ENCODE results near the gene PLTP. TPM values are rescaled to one million over a fixed set of nuclear protein-coding genes. Genes with fewer than 3 reads are reported as not detected.

Gene PLTP
- total and polyA plus RNA-seq, 2 of the 13 experiments (the other 11 are each of a cell fraction or from before 2014, with no cell fraction given), result 16.9 to 28.6 TPM

DNA sequence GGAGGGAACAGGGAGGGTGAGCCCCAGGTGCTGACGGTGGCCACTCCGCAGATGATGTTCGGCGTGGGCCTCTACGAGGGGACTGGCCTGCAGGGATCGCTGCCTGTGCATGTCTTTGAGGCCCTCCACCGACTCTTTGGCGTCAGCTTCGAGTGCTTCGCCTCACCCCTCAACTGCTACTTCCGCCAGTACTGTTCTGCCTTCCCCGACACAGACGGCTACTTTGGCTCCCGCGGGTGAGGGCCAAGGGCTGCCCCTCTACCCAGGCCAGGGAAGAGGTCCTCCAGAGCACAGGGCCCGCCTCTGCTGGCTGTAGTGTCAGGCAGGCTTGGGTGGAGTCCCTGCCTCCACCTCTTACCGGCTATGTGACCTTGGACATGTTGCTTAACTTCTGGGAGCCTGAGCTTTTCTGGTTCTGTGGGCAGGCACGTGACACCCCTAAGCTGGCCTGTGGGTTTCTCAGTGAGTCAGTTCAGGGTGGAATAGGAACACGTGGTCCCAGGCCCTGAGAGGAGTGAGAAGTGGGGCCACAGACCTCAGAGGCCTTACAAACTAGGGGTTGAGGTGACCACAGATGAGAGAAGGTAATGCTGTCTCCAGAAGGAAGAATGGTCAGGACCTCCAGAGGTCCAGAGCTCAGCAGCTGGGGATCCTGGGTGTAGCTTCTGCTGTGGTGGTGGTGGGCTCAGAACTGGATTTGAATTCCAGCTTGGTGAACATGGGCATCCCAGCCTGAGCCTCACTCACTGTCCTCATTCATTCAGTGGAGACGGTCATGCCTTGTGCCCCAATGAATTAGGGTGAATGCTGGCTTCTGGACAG, 34.4 kb upstream of the PLTP start (continued):
- TF ChIP-seq, protein P1, sequence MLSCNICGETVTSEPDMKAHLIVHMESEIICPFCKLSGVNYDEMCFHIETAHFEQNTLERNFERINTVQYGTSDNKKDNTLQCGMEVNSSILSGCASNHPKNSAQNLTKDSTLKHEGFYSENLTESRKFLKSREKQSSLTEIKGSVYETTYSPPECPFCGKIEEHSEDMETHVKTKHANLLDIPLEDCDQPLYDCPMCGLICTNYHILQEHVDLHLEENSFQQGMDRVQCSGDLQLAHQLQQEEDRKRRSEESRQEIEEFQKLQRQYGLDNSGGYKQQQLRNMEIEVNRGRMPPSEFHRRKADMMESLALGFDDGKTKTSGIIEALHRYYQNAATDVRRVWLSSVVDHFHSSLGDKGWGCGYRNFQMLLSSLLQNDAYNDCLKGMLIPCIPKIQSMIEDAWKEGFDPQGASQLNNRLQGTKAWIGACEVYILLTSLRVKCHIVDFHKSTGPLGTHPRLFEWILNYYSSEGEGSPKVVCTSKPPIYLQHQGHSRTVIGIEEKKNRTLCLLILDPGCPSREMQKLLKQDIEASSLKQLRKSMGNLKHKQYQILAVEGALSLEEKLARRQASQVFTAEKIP (CRISPR knock-in tag; IDR thresholded peaks at IDR 0.05; ENCODE audit: borderline replicate concordance), result 0 out of 2 replicates have a peak, but pooled peaks have one; percentile 8
- TF ChIP-seq NR2F1 (CRISPR knock-in tag; IDR thresholded peaks at IDR 0.05) (peak; percentile 44 to 49; a peak in 2 of 4 replicates), ZNF296 (CRISPR knock-in tag; conservative IDR thresholded peaks at IDR 0.05) (peak; percentile 55; the same call in 1 of the 2 replicates), MED8 (CRISPR knock-in tag; IDR thresholded peaks at IDR 0.05; ENCODE audit: insufficient replicate concordance) (peak; percentile 95), ZSCAN22 (CRISPR knock-in tag; IDR thresholded peaks at IDR 0.05) (peak; percentile 73; the same call in 1 of the 2 replicates), ZNF446 (CRISPR knock-in tag; IDR thresholded peaks at IDR 0.05) (0 out of 2 replicates have a peak, but pooled peaks have one; percentile 24), MBNL3 (CRISPR knock-in tag; conservative IDR thresholded peaks at IDR 0.05) (no peak), ZNF777 (CRISPR knock-in tag; IDR thresholded peaks at IDR 0.05) (peak; percentile 36; the same call in 1 of the 2 replicates), RFX1 (IDR thresholded peaks at IDR 0.05) (no peak), PAWR (CRISPR knock-in tag; IDR thresholded peaks at IDR 0.05; ENCODE audit: borderline replicate concordance) (no peak), ZMAT3 (CRISPR knock-in tag; conservative IDR thresholded peaks at IDR 0.05) (peak; percentile 78; the same call in 1 of the 2 replicates), ZFYVE20 (CRISPR knock-in tag; IDR thresholded peaks at IDR 0.05; ENCODE audit: borderline replicate concordance, low read depth) (0 out of 2 replicates have a peak, but pooled peaks have one; percentile 51), ZBTB7A (CRISPR knock-in tag; IDR thresholded peaks at IDR 0.05) (peak; percentile 51; the same call in 1 of the 2 replicates), ZMYM3 (CRISPR knock-in tag; IDR thresholded peaks at IDR 0.05) (peak; percentile 39), SAFB2 (CRISPR knock-in tag; IDR thresholded peaks at IDR 0.05; ENCODE audit: borderline replicate concordance, low read depth) (no peak; the same call in 1 of the 2 replicates), ZNF589 (CRISPR knock-in tag; conservative IDR thresholded peaks at IDR 0.05) (no peak), JUN (CRISPR knock-in tag; IDR thresholded peaks at IDR 0.05) (no peak), XRCC5 (optimal IDR thresholded peaks at IDR 0.05; ENCODE audit: low read length) (peak; percentile 50), KMT2A (CRISPR knock-in tag; IDR thresholded peaks at IDR 0.05) (no peak; the same call in 1 of the 2 replicates), SIX1 (CRISPR knock-in tag; IDR thresholded peaks at IDR 0.05; ENCODE audit: borderline replicate concordance) (peak; percentile 52; the same call in 1 of the 2 replicates), ZNF776 (CRISPR knock-in tag; IDR thresholded peaks at IDR 0.05) (peak; percentile 79), ZNF674 (CRISPR knock-in tag; IDR thresholded peaks at IDR 0.05; ENCODE audit: low read depth) (no peak)
- TF ChIP-seq, protein P2, sequence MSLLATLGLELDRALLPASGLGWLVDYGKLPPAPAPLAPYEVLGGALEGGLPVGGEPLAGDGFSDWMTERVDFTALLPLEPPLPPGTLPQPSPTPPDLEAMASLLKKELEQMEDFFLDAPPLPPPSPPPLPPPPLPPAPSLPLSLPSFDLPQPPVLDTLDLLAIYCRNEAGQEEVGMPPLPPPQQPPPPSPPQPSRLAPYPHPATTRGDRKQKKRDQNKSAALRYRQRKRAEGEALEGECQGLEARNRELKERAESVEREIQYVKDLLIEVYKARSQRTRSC (CRISPR knock-in tag; IDR thresholded peaks at IDR 0.05; ENCODE audit: low read depth), result 0 out of 2 replicates have a peak, but pooled peaks have one; percentile 56
- TF ChIP-seq, protein P3, sequence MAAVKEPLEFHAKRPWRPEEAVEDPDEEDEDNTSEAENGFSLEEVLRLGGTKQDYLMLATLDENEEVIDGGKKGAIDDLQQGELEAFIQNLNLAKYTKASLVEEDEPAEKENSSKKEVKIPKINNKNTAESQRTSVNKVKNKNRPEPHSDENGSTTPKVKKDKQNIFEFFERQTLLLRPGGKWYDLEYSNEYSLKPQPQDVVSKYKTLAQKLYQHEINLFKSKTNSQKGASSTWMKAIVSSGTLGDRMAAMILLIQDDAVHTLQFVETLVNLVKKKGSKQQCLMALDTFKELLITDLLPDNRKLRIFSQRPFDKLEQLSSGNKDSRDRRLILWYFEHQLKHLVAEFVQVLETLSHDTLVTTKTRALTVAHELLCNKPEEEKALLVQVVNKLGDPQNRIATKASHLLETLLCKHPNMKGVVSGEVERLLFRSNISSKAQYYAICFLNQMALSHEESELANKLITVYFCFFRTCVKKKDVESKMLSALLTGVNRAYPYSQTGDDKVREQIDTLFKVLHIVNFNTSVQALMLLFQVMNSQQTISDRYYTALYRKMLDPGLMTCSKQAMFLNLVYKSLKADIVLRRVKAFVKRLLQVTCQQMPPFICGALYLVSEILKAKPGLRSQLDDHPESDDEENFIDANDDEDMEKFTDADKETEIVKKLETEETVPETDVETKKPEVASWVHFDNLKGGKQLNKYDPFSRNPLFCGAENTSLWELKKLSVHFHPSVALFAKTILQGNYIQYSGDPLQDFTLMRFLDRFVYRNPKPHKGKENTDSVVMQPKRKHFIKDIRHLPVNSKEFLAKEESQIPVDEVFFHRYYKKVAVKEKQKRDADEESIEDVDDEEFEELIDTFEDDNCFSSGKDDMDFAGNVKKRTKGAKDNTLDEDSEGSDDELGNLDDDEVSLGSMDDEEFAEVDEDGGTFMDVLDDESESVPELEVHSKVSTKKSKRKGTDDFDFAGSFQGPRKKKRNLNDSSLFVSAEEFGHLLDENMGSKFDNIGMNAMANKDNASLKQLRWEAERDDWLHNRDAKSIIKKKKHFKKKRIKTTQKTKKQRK (IDR thresholded peaks at IDR 0.05; ENCODE audit: low read length), result no peak

All from HepG2 (cell line).